Vagina (tissue), 2 donors: ENCODE results near the gene PRKG2.

Experiments used
- POLR2A ChIP-seq, 2 donors: fragments of 450-650 bp; IDR thresholded peaks; one replicate each; pipeline ENCODE4 v1.6.1; 2017; ENCODE audit warnings: antibody characterized with exemption in 2 of 2, mild to moderate bottlenecking in 2 of 2, moderate library complexity in 2 of 2
- TF ChIP-seq, protein P1 (sequence below), 3 experiments: fragments of 450-650 bp in 2 of 3; fragments of 200-600 bp in 1 of 3; sonication (generic) in 1 of 3; IDR thresholded peaks; one replicate each; pipeline ENCODE4 v1.5.1; 2017 to 2019; ENCODE audit warnings: antibody characterized with exemption in 3 of 3, mild to moderate bottlenecking in 2 of 3, moderate library complexity in 2 of 3

DNA sequence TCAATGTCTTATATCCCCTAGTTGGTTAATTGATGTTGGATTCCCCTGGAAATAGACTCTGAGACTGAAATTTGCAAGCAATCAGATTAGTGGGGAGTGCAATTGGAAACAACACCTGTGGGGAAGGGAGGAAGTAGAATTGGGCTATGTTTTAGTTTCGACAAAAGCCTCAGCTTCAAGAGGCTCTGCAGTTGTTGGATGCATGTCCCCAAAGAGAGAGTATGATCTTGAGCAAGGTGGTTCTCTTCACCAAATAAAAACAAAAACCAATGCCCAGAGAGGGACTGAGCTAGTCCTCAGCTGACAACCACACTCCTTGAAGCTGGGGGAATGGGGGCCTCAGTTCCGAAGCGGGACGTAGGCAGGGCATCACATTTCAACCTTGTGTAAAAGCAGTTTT, 77.1 kb downstream of the PRKG2 start:
- TF ChIP-seq, protein P1, sequence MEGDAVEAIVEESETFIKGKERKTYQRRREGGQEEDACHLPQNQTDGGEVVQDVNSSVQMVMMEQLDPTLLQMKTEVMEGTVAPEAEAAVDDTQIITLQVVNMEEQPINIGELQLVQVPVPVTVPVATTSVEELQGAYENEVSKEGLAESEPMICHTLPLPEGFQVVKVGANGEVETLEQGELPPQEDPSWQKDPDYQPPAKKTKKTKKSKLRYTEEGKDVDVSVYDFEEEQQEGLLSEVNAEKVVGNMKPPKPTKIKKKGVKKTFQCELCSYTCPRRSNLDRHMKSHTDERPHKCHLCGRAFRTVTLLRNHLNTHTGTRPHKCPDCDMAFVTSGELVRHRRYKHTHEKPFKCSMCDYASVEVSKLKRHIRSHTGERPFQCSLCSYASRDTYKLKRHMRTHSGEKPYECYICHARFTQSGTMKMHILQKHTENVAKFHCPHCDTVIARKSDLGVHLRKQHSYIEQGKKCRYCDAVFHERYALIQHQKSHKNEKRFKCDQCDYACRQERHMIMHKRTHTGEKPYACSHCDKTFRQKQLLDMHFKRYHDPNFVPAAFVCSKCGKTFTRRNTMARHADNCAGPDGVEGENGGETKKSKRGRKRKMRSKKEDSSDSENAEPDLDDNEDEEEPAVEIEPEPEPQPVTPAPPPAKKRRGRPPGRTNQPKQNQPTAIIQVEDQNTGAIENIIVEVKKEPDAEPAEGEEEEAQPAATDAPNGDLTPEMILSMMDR (IDR thresholded peaks at IDR 0.05) = no peak
- TF ChIP-seq POLR2A (IDR thresholded peaks at IDR 0.05) = no peak
